Activated CD4-positive, alpha-beta T cell treated with anti-CD3 and anti-CD28 coated beads for 24 hours (primary cell): Measurements from ENCODE around the gene ZNF554.
"Not testable (repeated sequence)": the region's sequence is repeated elsewhere in the genome, so short reads cannot be mapped to it uniquely, and the experiment has no call there.

ENCODE experiments used
- DNase-seq, 2 donors: peaks; one replicate each; pipeline ENCODE4 v3.0.0-alpha.2; 2020; ENCODE audit warnings: low read depth in 2 of 2

ZNF554 gene

GRCh38 chr19:2790557-2791271 lies 29.0 kb upstream of the ZNF554 start:
- DNase-seq: no peak

GRCh38 chr19:2791440-2791839 lies 28.2 kb upstream of the ZNF554 start:
- DNase-seq: no peak

GRCh38 chr19:2791876-2792275 lies 27.8 kb upstream of the ZNF554 start:
- DNase-seq: no peak

GRCh38 chr19:2792666-2793065 lies 27.0 kb upstream of the ZNF554 start:
- not testable (repeated sequence) for DNase-seq

GRCh38 chr19:2793126-2793525 lies 26.5 kb upstream of the ZNF554 start:
- no peak for DNase-seq

GRCh38 chr19:2793577-2793976 lies 26.1 kb upstream of the ZNF554 start:
- no peak for DNase-seq

GRCh38 chr19:2795827-2796658 lies 23.6 kb upstream of the ZNF554 start:
- no peak for DNase-seq

- DNase-seq: no peak
Observed at GRCh38 chr19:2796659-2797266, 22.9 kb upstream of the ZNF554 start.

GRCh38 chr19:2797280-2797679 lies 22.4 kb upstream of the ZNF554 start:
- DNase-seq: no peak

- DNase-seq: no peak
Observed at GRCh38 chr19:2798158-2798685, 21.4 kb upstream of the ZNF554 start.

- no peak for DNase-seq
Observed at GRCh38 chr19:2798733-2799132, 20.9 kb upstream of the ZNF554 start.

- DNase-seq: no peak
Observed at GRCh38 chr19:2799273-2800020, 20.2 kb upstream of the ZNF554 start.

- DNase-seq: no peak
Observed at GRCh38 chr19:2800506-2800905, 19.2 kb upstream of the ZNF554 start.

GRCh38 chr19:2802826-2803225 lies 16.8 kb upstream of the ZNF554 start:
- DNase-seq: no peak

- DNase-seq: no peak
Observed at GRCh38 chr19:2803486-2804155, 16.0 kb upstream of the ZNF554 start.

GRCh38 chr19:2804156-2805004 lies 15.3 kb upstream of the ZNF554 start:
- no peak for DNase-seq

- DNase-seq: no peak
Observed at GRCh38 chr19:2805261-2805900, 14.3 kb upstream of the ZNF554 start.

GRCh38 chr19:2805991-2806649 lies 13.5 kb upstream of the ZNF554 start:
- DNase-seq: no peak

GRCh38 chr19:2806736-2807378 lies 12.8 kb upstream of the ZNF554 start:
- no peak for DNase-seq
